Lung (tissue), 12 donors: ENCODE data around the gene SPACDR. TPM values are rescaled to one million over a fixed set of nuclear protein-coding genes. Genes with fewer than 3 reads are reported as not detected.
A peak's percentile ranks its signal among the peaks of the same experiment; 100 is the strongest.

ENCODE experiments used
- ATAC-seq: fragments of 200-7000 bp; cut with Tn5 transposase; one replicate; pipeline ENCODE4 v1.9.1; 2020; ENCODE audit warnings: moderate number of reproducible peaks; ENCODE audit not compliant: insufficient read depth, low FRiP score
- DNase-seq, 3 donors: peaks; one replicate each; pipeline ENCODE4 v3.0.0-alpha.2; 2013 to 2017
- H3K27ac ChIP-seq, 2 donors: one replicate each; pipeline ENCODE4 v1.5.1; 2013; ENCODE audit warnings: mild to moderate bottlenecking in 2 of 2, moderate library complexity in 2 of 2, control low read depth in 1 of 2, inconsistent platforms in 1 of 2, low read depth in 1 of 2, low read length in 1 of 2
- H3K27me3 ChIP-seq, 3 donors: one replicate each; pipeline ENCODE4 v1.5.1; 2013; ENCODE audit warnings: low read length in 2 of 3; ENCODE audit not compliant: control insufficient read depth in 3 of 3, insufficient read depth in 3 of 3
- H3K36me3 ChIP-seq, 4 donors: one replicate each; pipeline ENCODE4 v1.5.1; 2013; ENCODE audit warnings: low read length in 4 of 4, mild to moderate bottlenecking in 1 of 4, moderate library complexity in 1 of 4; ENCODE audit not compliant: control insufficient read depth in 4 of 4, insufficient read depth in 4 of 4
- H3K4me1 ChIP-seq, 5 donors: one replicate each; pipeline ENCODE4 v1.5.1; 2013; ENCODE audit warnings: low read length in 5 of 5, mild to moderate bottlenecking in 2 of 5, moderate library complexity in 1 of 5; ENCODE audit not compliant: control insufficient read depth in 5 of 5, insufficient read depth in 5 of 5
- H3K4me3 ChIP-seq: one replicate; pipeline ENCODE4 v1.5.1; 2013; ENCODE audit warnings: mild to moderate bottlenecking, control low read depth, moderate library complexity
- H3K9ac ChIP-seq, 2 donors: one replicate each; pipeline ENCODE4 v1.5.1; 2013; ENCODE audit warnings: low read length in 2 of 2, control low read depth in 1 of 2; ENCODE audit not compliant: insufficient read depth in 1 of 2
- H3K9me3 ChIP-seq, 4 donors: one replicate each; pipeline ENCODE4 v1.5.1; 2013; ENCODE audit warnings: low read length in 3 of 4, mild to moderate bottlenecking in 1 of 4, moderate library complexity in 1 of 4; ENCODE audit not compliant: control insufficient read depth in 4 of 4, insufficient read depth in 3 of 4
- WGBS, 2 donors: extraction: QIAGEN DNeasy Blood & Tissue Kit; methylation state at CpG; one replicate each; pipeline ENCODE4 v1.1.7; 2013; 5-methylcytosine and 5-hydroxymethylcytosine counted together
- polyA plus RNA-seq, 2 donors: library from polyadenylated mRNA; stranded (reverse); fragments of 200-250 nt; gene quantifications; one replicate each; pipeline ENCODE4 v1.2.1, GENCODE V29; 2013
- total RNA-seq, 2 donors: library from RNA; depleted of rRNA in 1 of 2; stranded (reverse); fragments of >200 nt in 1 of 2; gene quantifications; one replicate each; pipeline ENCODE4 v1.2.1, GENCODE V29; 2014 to 2021
- TF ChIP-seq, protein P1 (sequence below): IDR thresholded peaks from 2 replicates; pipeline ENCODE4 v1.5.1; 2012; ENCODE audit warnings: mild to moderate bottlenecking; ENCODE audit errors: control extremely low read depth, extremely low read depth
- donor health status: control.
- donor health status: control.
- donor health status: Bipolar disorder and iron deficiency.
- donor health status: healthy.
- donor health status: DM: yes; HTN: yes; CAD: no.

The SPACDR gene
- total and polyA plus RNA-seq, 4 donors = 0.54 to 2.0 (median 0.83) TPM

DNA sequence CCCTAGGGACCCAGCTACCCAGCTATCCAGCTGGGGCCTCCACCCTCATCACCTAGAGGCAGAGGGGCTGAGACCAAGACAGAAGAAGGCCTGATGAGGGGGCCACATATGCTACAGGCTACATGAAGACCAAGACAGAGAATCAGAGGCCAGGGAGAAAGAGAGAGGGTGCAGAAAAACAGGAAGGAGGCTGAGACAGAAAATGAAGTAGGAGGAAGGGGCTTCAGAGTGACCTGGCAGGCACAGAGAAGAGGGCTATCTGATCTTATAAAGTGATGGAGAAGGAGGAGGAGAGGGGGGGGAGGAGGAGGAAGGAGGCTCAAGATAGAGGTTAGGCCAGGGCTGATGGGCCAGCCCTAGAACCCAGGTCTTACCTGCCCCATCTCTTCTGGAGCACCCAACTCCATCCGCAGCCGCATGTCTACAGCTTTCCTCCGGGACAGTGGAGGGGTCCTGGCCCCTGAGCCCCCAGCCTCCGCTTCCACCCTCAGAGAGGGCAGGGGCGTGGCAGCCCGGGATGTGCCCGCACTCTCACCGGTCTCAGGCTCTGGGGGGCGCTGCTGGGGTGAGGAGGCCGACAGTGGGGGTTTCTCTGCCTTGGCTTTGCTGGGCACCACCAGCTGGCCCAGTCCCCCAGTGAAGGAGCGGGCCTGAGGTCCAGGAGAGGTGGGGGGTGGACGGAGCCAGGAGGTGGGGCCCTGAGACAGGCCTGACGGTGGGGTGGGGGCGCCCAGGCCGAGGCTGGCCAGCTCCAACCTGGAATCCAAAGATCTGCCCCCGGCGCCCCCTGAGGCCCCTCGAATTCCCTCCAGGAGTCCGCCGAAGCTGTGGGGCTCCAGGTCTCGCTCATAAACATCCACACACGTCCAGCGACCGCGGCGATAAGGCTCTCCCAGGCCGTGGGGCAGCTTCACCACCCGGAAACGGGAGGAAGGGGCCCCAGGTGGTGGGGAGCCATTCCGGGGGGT is 13.1 kb upstream of the SPACDR start:
- no peaks in the 10 kb centered on the region for H3K9me3 ChIP-seq
- H3K4me3 ChIP-seq = peak overlapping the region; percentile 61
- no peaks in the 10 kb centered on the region for H3K27me3 ChIP-seq
- DNase-seq (peak in 1 of 3 donors; percentile 28), ATAC-seq (no peak)
- peaks cover 4 to 30% (median 21%) of the 10 kb centered on the region in 5 donors for H3K4me1 ChIP-seq
- peaks cover 3 to 21% (median 12%) of the 10 kb centered on the region in 4 donors for H3K36me3 ChIP-seq
- 6 to 8% methylated on average over 27 to 30 of the region's 30 CpGs for WGBS, 2 donors
- TF ChIP-seq, protein P1, sequence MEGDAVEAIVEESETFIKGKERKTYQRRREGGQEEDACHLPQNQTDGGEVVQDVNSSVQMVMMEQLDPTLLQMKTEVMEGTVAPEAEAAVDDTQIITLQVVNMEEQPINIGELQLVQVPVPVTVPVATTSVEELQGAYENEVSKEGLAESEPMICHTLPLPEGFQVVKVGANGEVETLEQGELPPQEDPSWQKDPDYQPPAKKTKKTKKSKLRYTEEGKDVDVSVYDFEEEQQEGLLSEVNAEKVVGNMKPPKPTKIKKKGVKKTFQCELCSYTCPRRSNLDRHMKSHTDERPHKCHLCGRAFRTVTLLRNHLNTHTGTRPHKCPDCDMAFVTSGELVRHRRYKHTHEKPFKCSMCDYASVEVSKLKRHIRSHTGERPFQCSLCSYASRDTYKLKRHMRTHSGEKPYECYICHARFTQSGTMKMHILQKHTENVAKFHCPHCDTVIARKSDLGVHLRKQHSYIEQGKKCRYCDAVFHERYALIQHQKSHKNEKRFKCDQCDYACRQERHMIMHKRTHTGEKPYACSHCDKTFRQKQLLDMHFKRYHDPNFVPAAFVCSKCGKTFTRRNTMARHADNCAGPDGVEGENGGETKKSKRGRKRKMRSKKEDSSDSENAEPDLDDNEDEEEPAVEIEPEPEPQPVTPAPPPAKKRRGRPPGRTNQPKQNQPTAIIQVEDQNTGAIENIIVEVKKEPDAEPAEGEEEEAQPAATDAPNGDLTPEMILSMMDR = no peak
- peak overlapping the region; percentile 65 to 94 for H3K27ac ChIP-seq
- H3K9ac ChIP-seq = no peak overlapping the region

GRCh38 chr7:100476101-100476780 is 12.2 kb upstream of the SPACDR start:
- Histone ChIP-seq H3K27ac (peak overlapping the region in 1 of 2 donors; percentile 30), H3K9ac (peak overlapping the region in 1 of 2 donors; percentile 11), H3K36me3 (peaks cover 3 to 22% (median 13%) of the 10 kb centered on the region in 4 donors), H3K4me1 (peaks cover 4 to 30% (median 21%) of the 10 kb centered on the region in 5 donors), H3K27me3 (no peaks in the 10 kb centered on the region), H3K4me3 (no peak overlapping the region), H3K9me3 (no peaks in the 10 kb centered on the region)
- DNase-seq (peak in 1 of 3 donors; percentile 31), ATAC-seq (no peak)
- WGBS, 2 donors = 13 to 22% methylated on average over 6 of the region's 6 CpGs
- TF ChIP-seq, protein P1 = no peak

DNA sequence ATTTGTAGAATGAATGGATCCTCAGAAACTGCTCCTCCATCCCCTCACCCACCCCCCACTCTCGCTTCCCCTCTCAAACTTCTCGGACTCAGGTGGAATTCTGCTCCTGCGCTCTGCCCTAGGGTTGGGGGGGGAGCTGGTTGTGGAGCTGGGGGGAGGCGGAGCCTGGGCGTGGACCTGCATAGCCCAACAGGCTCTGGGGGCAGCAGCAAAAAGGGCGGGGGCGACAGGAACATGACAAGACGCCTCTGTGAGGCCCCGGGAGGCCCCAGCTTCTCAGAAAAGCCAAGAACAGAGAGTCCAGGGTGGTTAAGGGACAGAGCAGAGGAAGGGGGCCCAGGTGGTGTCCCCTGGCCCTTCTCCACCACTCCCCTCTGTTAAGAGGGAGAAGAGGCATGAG is 11.5 kb upstream of the SPACDR start:
- Histone ChIP-seq H3K9me3 (no peaks in the 10 kb centered on the region), H3K36me3 (peaks cover 3 to 24% (median 13%) of the 10 kb centered on the region in 4 donors), H3K27ac (peak overlapping the region in 1 of 2 donors; percentile 30), H3K27me3 (no peaks in the 10 kb centered on the region), H3K4me3 (no peak overlapping the region), H3K9ac (no peak overlapping the region), H3K4me1 (peaks cover 4 to 30% (median 21%) of the 10 kb centered on the region in 5 donors)
- TF ChIP-seq, protein P1 = no peak
- ATAC-seq (no peak), DNase-seq (peak in 1 of 3 donors; percentile 49)
- 24 to 45% methylated on average over 8 to 9 of the region's 9 CpGs for WGBS, 2 donors
